Transverse colon (tissue), 4 donors: ENCODE data around the gene ZNF74.

ENCODE experiments used
- CTCF ChIP-seq, 5 experiments: fragments of 200-600 bp in 3 of 5; fragments of 450-650 bp in 2 of 5; sonication (generic) in 3 of 5; IDR thresholded peaks; 1 replicate in 2 of 5; 2 replicates in 3 of 5; pipeline ENCODE4 v1.5.1; 2016 to 2017; ENCODE audit warnings: antibody characterized with exemption in 5 of 5, inconsistent platforms in 3 of 5, mild to moderate bottlenecking in 2 of 5, moderate library complexity in 1 of 5
- EP300 ChIP-seq: sonication (generic); formaldehyde crosslinking; IDR thresholded peaks from one replicate; pipeline ENCODE4 v1.6.1; 2017; ENCODE audit warnings: antibody characterized with exemption, low read depth
- POLR2A ChIP-seq: fragments of 450-650 bp; IDR thresholded peaks from one replicate; pipeline ENCODE4 v1.6.1; 2016; ENCODE audit warnings: antibody characterized with exemption, mild to moderate bottlenecking, moderate library complexity
- POLR2AphosphoS5 ChIP-seq, 3 donors: sonication (generic); formaldehyde crosslinking; IDR thresholded peaks; one replicate each; pipeline ENCODE4 v1.6.1; 2016; ENCODE audit warnings: antibody characterized with exemption in 3 of 3

DNA sequence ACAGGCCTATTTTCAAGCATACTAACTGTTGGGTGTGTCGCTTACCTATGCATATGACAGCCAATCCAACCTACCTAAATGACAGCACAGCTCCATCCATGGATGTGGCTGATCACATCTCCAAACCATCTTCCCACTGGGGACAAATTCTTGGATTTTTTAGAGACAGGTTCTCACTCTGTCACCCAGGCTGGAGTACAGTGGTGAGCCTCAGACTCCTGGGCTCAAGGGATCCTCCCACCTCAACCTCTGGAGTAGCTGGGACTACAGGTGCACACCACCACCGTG is 25.7 kb downstream of the ZNF74 start:
- TF ChIP-seq POLR2AphosphoS5 (IDR thresholded peaks at IDR 0.05) = no peak
- TF ChIP-seq CTCF (IDR thresholded peaks at IDR 0.05) = no peak
- TF ChIP-seq POLR2A = no peak
- no peak for TF ChIP-seq EP300
